Endodermal cell (in vitro differentiated cells): ENCODE measurements around the gene WDR27. TPM values are rescaled to one million over a fixed set of nuclear protein-coding genes. Genes with fewer than 3 reads are reported as not detected.

Source experiments
- DNase-seq: peaks from one replicate; pipeline ENCODE4 v3.0.0-alpha.2; 2017
- H3K27ac ChIP-seq: 2 replicates; pipeline ENCODE4 v1.5.1; 2013; ENCODE audit warnings: mild to moderate bottlenecking, low read depth, low read length, moderate library complexity
- H3K27me3 ChIP-seq: 2 replicates; pipeline ENCODE4 v1.6.1; 2013; ENCODE audit warnings: mild to moderate bottlenecking, low read length, moderate library complexity; ENCODE audit not compliant: insufficient read depth, control insufficient read depth, poor library complexity, severe bottlenecking
- H3K36me3 ChIP-seq: 2 replicates; pipeline ENCODE4 v1.7.0; 2013; ENCODE audit warnings: mild to moderate bottlenecking, low read length, moderate library complexity; ENCODE audit not compliant: control insufficient read depth, insufficient read depth
- H3K4me1 ChIP-seq: one replicate; pipeline ENCODE4 v1.7.0; 2013; ENCODE audit warnings: low read length; ENCODE audit not compliant: control insufficient read depth, insufficient read depth
- H3K4me3 ChIP-seq: 2 replicates; pipeline ENCODE4 v1.5.1; 2013; ENCODE audit warnings: mild to moderate bottlenecking, low read length, moderate library complexity
- H3K9ac ChIP-seq: 2 replicates; pipeline ENCODE4 v1.6.1; 2013; ENCODE audit warnings: mild to moderate bottlenecking, low read length, moderate library complexity; ENCODE audit not compliant: poor library complexity, severe bottlenecking; ENCODE audit errors: extremely low read depth
- H3K9me3 ChIP-seq: 2 replicates; pipeline ENCODE4 v1.6.1; 2013; ENCODE audit warnings: mild to moderate bottlenecking, low read length, moderate library complexity; ENCODE audit not compliant: control insufficient read depth
- H3K27ac Mint-ChIP-seq: 2 replicates; pipeline ENCODE4 v1.8.0; 2020; ENCODE audit warnings: mixed read lengths
- H3K27me3 Mint-ChIP-seq: 2 replicates; pipeline ENCODE4 v1.8.0; 2021; ENCODE audit warnings: mild to moderate bottlenecking, mixed read lengths; ENCODE audit not compliant: insufficient read depth
- H3K36me3 Mint-ChIP-seq: 2 replicates; pipeline ENCODE4 v1.8.0; 2020; ENCODE audit warnings: low read depth, mixed read lengths
- H3K4me1 Mint-ChIP-seq: 2 replicates; pipeline ENCODE4 v1.8.0; 2020; ENCODE audit warnings: mixed read lengths
- H3K4me3 Mint-ChIP-seq: 2 replicates; pipeline ENCODE4 v1.8.0; 2020; ENCODE audit warnings: mild to moderate bottlenecking, moderate library complexity, mixed read lengths
- H3K9me3 Mint-ChIP-seq: 2 replicates; pipeline ENCODE4 v1.8.0; 2020; ENCODE audit warnings: mild to moderate bottlenecking, mixed read lengths
- WGBS, 2 experiments: methylation state at CpG; one replicate each; pipeline versions ENCODE4 v1.1.5 to v1.1.7; 2013; ENCODE audit warnings: missing lambda C conversion rate in 2 of 2, mixed read lengths in 1 of 2; ENCODE audit not compliant: insufficient coverage in 1 of 2, insufficient read length in 1 of 2; 5-methylcytosine and 5-hydroxymethylcytosine counted together
- total RNA-seq, 2 donors: library from RNA; stranded (reverse); fragmentation: NEBNext Ultra II Directional in 1 of 2; extraction: Animal tissue kit (Norgen Biotek cat#: 25700) in 1 of 2; gene quantifications; 2 replicates in 1 of 2; 3 replicates in 1 of 2; pipeline ENCODE4 v1.2.1, GENCODE V29; 2021
- TF ChIP-seq, protein P1 (sequence below): fragments of 200-600 bp; sonication (generic); conservative IDR thresholded peaks from 2 replicates; pipeline ENCODE4 v1.5.0; 2021; ENCODE audit warnings: antibody characterized with exemption, mild to moderate bottlenecking

The WDR27 gene
- total RNA-seq, 2 donors from 2014 or later: 94.4 to 110 TPM

DNA sequence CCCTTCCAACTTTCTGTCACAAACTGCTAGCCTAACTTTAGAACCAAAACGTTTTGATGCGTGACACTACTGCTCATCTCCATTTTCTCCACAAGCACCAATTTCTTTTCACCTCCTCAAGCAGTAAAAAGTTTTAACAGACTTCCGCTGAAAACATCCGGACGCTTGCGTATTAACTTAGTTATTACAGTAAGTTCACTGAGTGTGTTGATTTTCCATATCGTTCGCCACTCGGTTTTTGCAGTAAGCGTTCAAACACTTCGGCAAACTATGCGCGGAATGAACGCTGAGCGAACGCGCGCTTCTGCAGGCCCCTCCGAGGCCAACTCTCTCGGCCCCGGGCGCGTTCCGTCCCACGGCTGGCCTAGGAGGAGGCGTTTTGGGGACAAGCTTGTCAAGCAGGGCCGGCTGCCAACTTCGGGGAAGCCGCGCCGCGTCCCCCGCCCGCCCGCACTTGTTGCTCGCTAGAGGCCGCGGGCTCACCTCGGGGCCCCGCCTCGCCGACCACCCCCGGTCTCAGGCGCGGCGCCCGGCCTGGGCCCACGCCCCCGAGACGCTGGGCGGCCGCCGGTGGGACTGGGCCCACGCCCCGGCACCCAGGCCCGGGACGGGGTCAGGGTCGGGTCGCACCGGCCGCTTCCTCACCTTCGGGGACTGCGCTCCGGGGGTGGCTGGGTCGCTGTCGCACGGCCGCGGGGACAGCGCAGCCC lies 21.5 kb upstream of the WDR27 start:
- Mint-ChIP-seq H3K27ac (peak overlapping the region; percentile 49), H3K9me3 (no peaks in the 10 kb centered on the region), H3K4me1 (peaks cover 26% of the 10 kb centered on the region)

DNA sequence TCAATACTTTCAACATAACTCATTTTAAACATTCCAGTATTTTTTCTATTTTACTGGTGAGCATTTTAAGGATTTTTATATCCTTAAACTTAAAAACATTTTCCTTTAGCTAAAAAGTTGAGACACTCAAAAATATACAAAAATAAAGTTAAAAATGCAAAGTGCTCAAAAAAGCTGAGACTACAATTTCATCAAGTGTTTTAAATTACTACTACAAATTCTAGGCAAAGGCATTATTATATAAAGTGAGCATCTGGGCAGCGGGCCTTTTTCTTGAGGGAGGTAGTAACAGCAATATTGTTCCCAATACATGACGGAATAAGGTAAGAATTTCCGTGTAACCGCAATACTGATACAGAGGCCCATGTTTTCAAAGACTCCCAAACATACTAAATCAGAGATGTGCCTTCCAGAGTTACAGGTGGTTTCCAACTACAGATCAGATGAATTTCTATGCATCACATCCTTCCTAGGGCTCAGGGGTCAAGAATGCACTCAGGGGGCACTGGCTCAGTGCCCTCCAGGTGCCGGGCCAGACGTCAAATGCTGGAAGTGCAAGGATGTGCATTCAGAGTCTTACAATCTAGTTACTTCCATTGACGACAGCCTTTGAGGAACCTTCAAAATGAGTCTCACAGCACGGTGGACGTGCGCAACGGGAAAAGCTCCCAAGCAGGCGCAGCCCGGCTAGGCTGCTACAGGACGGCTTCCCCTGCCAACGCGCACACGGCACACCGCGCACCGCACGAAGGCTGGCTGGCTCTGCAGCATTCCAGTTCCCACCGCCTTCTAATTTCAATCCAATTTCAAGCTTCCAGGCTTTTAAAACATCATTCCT lies 20.8 kb upstream of the WDR27 start:
- no peaks in the 10 kb centered on the region for H3K9me3 Mint-ChIP-seq
- Histone ChIP-seq H3K27me3 (no peaks in the 10 kb centered on the region), H3K36me3 (peaks cover 27% of the 10 kb centered on the region), H3K27ac (peak overlapping the region; percentile 5), H3K9me3 (no peaks in the 10 kb centered on the region), H3K4me1 (peaks cover 2% of the 10 kb centered on the region), H3K9ac (peak overlapping the region; percentile 87), H3K4me3 (peak overlapping the region; percentile 96)
- H3K27ac Mint-ChIP-seq: peak overlapping the region; percentile 49
- TF ChIP-seq, protein P1, sequence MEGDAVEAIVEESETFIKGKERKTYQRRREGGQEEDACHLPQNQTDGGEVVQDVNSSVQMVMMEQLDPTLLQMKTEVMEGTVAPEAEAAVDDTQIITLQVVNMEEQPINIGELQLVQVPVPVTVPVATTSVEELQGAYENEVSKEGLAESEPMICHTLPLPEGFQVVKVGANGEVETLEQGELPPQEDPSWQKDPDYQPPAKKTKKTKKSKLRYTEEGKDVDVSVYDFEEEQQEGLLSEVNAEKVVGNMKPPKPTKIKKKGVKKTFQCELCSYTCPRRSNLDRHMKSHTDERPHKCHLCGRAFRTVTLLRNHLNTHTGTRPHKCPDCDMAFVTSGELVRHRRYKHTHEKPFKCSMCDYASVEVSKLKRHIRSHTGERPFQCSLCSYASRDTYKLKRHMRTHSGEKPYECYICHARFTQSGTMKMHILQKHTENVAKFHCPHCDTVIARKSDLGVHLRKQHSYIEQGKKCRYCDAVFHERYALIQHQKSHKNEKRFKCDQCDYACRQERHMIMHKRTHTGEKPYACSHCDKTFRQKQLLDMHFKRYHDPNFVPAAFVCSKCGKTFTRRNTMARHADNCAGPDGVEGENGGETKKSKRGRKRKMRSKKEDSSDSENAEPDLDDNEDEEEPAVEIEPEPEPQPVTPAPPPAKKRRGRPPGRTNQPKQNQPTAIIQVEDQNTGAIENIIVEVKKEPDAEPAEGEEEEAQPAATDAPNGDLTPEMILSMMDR: no peak
- H3K36me3 Mint-ChIP-seq: peaks cover 12% of the 10 kb centered on the region
- DNase-seq: peak; percentile 66
- H3K27me3 Mint-ChIP-seq: no peaks in the 10 kb centered on the region
- H3K4me3 Mint-ChIP-seq: peak overlapping the region; percentile 77
- 4 to 5% methylated on average over 9 to 22 of the region's 22 CpGs for WGBS, 2 experiments
- peaks cover 26% of the 10 kb centered on the region for H3K4me1 Mint-ChIP-seq

More for the DNA sequence above, 21.5 kb upstream of the WDR27 start:
- TF ChIP-seq, protein P1: no peak
- H3K27ac ChIP-seq: peak overlapping the region; percentile 5
- no peaks in the 10 kb centered on the region for H3K27me3 Mint-ChIP-seq
- peaks cover 20% of the 10 kb centered on the region for H3K36me3 ChIP-seq
- H3K36me3 Mint-ChIP-seq: peaks cover 10% of the 10 kb centered on the region
- H3K9me3 ChIP-seq: no peaks in the 10 kb centered on the region
- peaks cover 2% of the 10 kb centered on the region for H3K4me1 ChIP-seq
- H3K4me3 ChIP-seq: peak overlapping the region; percentile 96
- peak overlapping the region; percentile 87 for H3K9ac ChIP-seq
- H3K4me3 Mint-ChIP-seq: peak overlapping the region; percentile 77
- DNase-seq: peak; percentile 84
- no peaks in the 10 kb centered on the region for H3K27me3 ChIP-seq
- WGBS, 2 experiments: 0% methylated on average over 13 to 70 of the region's 70 CpGs

DNA sequence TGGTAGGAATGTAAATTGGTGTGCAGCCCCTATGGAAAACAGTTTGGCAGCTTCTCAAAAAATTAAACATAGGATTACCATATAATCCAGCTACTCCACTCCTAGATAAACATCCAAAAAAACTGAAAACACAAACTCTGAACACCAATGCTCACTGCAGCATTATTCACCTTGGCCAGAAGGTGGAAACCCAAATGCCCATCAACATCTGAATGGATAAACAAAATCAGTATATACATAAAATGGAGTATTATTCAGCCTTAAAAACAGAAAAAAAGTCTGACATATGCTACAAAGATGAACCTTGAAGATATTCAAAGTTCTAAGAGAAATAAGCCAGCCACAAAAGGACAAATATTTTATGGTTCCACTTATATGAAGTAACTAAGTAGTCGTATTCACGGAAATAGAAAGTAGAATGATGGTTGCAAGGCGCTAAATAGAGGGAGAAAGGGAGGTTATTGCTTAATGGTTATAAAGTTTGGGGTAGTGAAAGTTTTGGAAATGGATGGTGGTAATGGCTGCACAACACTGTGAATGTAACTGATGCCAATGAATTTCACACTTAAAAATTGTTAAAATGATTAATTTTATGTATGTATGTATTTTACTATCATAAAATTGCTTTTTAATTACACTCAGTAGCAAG lies 18.5 kb upstream of the WDR27 start:
- H3K36me3 ChIP-seq: peaks cover 50% of the 10 kb centered on the region
- no peak overlapping the region for H3K27ac ChIP-seq
- peaks cover 12% of the 10 kb centered on the region for H3K4me1 Mint-ChIP-seq
- no peaks in the 10 kb centered on the region for H3K27me3 Mint-ChIP-seq
- TF ChIP-seq, protein P1: peak; percentile 55
- H3K4me1 ChIP-seq: no peaks in the 10 kb centered on the region
- H3K27ac Mint-ChIP-seq: no peak overlapping the region
- no peaks in the 10 kb centered on the region for H3K9me3 ChIP-seq
- no peak for DNase-seq
- peak overlapping the region; percentile 96 for H3K4me3 ChIP-seq
- no peaks in the 10 kb centered on the region for H3K27me3 ChIP-seq
- H3K9me3 Mint-ChIP-seq: no peaks in the 10 kb centered on the region
- H3K4me3 Mint-ChIP-seq: no peak overlapping the region
- no peak overlapping the region for H3K9ac ChIP-seq
- WGBS, 2 experiments: 96 to 98% methylated on average over 3 of the region's 3 CpGs
- peaks cover 30% of the 10 kb centered on the region for H3K36me3 Mint-ChIP-seq
